Cardiac septum (tissue), 1 donor: ENCODE results near the gene TEX29. TPM values are rescaled to one million over a fixed set of nuclear protein-coding genes. Genes with fewer than 3 reads are reported as not detected.
A peak's percentile ranks its signal among the peaks of the same experiment; 100 is the strongest.

ENCODE experiments used
- DNase-seq: peaks from one replicate; pipeline ENCODE4 v3.0.0-alpha.2; 2020; ENCODE audit warnings: low spot score
- intact Hi-C: fragments of 100-400 bp; cut with DNase I; formaldehyde crosslinking; loops from one replicate; pipeline ENCODE4 v1.14.0; 2022
- total RNA-seq: library from RNA; stranded (reverse); fragmentation: NEBNext Ultra II Directional; extraction: Animal tissue kit (Norgen Biotek cat#: 25700); gene quantifications from one replicate; pipeline ENCODE4 v1.2.1, GENCODE V29; 2021
- donor health status: DM: no; HTN: no; CAD: no.

Gene TEX29
- total RNA-seq, 1 donor from 2014 or later = 0.70 TPM

DNA sequence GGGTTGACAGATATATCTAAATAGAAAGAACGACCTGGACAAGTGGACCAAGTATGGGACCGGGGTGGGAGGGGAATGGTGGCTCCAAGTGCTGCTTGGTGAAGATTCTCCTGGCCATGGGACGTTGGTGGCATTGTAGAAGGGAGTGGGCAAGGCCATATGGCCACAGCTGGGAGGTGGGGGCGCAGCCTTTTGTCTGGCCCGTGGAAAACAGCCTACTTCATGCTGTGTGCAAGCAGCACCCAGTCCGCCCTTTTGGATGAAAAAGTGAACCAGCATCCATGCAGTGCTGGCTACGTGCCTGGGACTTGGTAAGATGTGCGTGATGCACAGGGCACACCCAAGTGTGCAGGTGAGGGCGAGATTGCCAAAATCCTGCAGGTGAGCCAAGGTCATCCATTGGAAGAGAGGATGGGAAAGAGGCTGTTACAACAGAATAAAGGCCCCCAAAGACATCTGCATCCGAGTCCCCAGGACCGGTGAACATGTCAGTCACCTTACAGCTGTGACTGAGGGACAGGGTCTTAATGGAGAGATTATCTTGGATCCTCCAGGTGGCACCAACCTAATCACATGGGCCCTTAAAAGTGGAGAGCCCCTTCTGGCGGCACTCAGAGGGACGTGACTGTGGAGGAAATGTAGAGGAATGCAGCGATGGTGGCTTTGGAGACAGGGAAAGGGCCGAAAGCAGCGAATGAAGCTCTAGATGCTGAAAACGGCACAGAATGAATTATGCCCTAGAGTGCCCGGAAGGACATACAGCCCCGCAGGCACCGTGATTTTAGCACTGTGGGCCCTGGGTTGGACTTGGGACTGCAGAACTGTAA lies 40.8 kb downstream of the TEX29 start:
- intact Hi-C loops = no loop called here
- DNase-seq = peak; percentile 46

DNA sequence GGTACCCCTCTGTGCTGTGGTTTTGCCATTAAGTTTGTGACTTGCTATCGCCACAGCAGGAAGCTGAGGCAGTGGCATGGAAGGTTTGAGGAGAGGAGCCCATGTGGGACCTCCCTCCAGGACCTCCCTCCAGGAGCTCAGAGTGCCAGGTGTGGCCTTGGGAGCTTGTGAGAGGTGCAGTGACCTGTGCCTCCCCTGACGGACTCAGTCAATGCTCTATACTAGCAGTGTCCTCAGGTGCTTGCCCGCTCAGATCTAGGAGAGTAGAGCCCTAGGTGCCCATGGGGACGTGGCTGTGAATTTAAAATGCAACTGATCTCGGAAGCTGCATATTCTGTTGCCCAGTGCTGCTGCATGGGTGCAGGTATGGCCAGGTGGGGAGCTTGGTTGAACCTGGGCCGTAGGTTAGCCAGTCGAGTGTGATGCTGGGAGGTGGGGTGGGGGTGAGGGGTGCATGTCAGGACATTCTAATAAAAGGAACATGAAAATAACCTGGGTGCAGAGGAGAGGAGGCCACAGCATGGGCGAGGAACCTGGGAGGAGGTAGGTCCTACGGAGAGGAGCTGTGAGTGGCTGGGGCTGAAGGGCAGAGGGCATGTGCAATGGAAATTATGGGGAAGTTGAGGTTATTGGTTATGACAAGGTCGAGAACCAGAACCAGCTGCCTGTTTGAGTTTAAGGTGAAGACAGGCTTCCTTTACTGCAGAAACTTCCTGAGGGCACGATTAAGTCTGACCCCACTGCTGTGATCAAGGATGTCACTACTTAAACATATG lies 41.6 kb downstream of the TEX29 start:
- intact Hi-C loops = no loop called here
- DNase-seq = peak; percentile 69

DNA sequence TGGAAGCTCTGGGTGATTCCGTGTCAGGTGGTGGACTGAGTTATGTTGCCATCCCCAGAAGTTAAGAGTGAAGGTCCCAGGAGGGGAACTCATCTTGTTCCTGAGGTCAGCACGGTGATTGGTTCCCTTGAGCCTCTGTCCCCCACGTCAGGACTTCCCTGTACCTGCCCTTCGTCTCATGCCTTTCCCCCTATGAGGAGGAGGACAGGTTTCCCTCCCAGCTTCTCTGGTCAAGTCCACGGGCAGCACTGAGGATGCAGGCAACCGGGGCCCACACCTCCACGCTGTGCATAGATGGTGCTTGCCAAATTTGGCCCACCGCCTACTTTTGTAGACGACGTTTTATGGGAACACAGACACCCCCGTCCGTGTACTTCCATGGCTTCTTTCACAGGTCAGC lies 42.7 kb downstream of the TEX29 start:
- no peak for DNase-seq
- intact Hi-C loops = no loop called here

DNA sequence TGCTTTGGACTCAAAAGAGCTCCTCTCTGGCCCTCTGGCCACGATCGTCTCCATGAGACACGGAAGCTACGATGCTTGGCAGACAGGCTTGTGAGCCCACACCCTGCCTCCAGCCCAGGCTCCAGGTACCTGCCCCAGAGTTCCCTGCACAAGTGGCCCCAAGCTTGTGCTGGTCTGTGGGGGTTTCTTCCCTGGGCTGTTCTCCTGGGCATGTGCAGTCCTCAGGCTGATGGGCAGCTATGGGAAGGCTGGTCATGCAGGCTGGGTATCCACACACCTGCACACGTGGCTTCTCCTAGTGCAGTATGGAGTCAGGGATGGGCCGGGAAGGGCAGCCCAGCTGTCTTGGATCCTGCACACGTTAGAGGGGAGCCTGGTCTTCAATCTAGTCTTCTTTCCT lies 43.1 kb downstream of the TEX29 start:
- intact Hi-C loops = no loop called here
- DNase-seq = no peak

DNA sequence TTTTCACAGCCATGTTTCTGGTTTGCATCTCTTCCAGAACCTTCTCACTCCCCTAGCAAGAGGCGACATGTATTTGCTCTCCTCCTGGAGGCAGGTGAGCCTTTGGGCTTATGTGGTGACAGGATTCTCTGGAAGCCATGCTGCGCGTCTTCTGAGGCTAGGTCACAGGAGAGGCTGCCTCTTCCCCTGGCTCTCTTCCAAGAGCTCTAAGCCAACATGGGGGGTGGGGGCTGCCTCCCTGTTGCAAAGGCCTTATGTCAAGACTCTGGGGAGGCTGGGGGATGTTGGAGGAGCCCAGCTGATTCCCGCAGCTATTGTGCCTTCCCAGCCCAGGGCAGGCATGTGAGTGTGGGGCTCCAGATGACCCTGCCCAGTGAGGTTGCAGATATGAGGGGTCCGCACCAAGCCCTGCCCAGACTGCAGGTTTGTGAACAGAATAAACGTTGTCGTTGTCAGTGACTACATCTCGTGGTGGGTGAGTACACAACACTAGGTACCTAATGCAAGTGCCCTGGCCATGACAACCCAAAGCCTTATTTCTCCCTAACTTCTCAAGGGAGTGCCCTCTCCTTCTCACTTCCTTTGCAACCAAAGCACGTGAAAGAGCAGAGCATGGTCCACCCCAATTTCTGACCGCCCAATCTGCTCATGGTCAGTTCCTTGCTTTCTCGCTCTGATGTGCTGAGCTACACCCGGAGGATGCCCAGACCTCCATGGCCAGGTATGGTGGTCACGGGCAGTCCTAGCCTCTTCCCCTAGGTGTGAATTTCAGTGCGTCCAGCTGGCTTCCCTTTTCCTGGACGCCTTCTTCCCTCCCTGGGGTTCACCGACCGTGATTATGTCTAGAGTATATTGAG lies 44.9 kb downstream of the TEX29 start:
- intact Hi-C loops = no loop called here
- DNase-seq = no peak

DNA sequence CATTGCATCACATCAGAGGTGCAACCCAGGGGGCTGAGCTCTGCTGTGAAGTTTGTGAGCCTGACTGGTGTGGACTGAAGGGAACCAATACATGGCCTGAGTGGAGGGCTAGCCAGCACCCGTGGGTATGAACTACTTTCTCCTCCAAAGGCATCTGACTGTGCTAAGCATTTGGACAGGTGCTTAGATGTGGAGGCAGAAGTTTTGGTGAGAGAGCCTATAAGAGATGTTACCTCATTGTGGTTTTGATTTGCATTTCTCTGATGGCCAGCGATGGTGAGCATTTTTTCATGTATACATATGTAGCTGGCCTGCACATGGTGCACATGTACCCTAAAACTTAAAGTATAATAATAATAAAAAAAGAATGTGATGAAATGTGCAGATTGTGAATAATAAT lies 46.9 kb downstream of the TEX29 start:
- DNase-seq = no peak
- intact Hi-C loops = no loop called here

DNA sequence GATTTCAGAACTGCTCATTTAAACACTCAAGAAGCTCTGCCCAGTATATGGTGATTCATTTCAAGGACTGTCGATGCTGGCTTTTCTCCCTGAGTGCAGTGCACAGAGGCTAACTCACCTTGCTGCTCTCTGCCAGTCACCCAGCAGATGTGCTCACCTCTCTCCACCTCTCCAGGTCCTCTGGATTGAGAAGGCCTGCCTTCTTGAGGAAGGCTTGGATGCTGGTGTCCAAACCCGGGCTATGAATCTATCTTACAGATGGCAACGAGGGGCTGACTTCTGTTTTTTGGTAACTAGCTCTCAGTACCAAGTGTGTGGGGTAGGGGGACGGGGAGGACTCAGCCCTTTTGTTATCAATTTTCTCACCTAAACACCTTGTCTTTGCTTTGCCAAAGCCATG lies 47.6 kb downstream of the TEX29 start:
- no peak for DNase-seq
- intact Hi-C loops = no loop called here

- DNase-seq = no peak
- intact Hi-C loops = no loop called here
These were observed 49.7 kb downstream of the TEX29 start for GRCh38 chr13:111370147-111370546.

GRCh38 chr13:111370570-111371535 lies 50.4 kb downstream of the TEX29 start:
- no peak for DNase-seq
- intact Hi-C loops = no loop called here

DNA sequence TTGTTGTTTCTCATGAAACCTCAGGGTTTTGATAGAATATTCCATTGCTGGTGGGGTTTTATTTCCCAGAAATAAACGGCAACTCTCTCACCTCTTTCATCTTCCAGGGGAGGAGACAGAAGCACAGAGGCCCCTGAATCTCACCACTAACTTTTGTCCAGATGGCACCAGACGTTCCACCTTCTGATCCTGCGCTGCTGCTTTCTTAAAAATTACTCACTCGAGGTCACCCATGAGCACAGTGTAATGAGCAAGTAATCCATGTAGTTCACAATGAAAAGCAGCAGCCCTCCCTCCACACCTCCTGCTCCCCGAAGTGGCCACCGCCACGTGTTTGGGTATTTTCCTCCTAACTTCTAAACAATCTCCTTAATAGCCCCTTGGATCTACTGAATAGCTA lies 51.3 kb downstream of the TEX29 start:
- no peak for DNase-seq
- intact Hi-C loops = no loop called here

DNA sequence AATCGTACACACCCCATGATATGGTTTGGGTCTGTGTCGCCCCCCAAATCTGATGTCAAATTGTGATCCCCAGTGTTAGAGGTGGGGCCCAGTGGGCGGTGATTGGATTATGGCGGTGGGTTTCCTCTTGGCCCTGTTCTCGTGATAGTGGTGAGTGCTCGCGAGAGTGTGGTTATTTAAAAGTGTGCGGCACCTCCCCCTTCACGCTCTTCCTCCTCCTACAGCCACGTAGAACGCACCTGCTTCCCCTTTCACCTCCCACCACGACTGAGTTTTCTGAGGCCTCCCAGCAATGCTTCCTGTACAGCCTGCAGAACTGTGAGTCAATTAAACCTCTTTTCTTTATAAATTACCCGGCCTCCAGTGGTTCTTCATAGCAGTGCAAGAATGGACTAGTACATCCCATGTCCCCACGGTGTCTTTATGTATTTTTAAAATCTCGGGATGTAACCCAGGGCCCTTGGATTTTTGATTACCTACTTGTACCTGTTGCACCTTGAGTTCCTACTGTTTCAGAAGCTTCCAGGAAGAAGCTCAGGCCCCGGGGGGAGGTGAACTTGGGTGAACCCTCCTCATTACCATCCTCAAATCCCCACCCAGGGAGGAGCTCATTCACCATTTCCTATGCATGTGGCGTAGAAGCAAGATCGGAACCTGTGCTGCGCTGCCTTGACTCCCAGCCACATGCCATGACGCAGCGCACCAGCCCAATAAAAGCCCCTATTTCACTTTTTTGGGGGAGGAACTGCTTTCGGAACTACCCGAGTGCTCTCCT lies 52.4 kb downstream of the TEX29 start:
- DNase-seq = no peak
- intact Hi-C loops = no loop called here

DNA sequence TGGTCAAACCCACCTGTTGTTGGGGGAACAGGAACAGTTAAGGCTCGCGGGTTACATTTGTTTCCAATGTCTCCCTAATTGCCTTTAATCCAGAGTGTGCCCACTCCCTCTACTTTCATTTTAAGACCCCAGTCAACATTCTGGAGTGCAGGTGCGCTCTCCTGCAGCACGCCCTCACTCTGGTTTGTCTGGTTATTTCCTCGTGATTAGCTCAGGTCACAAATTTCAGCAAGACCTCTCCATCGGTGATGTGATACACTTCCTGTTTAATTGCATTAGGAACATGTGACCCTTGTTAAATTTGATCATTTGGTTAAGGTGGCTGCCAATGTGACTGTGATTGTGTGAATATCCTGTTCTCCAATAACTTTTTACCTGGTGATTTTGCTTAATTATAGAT lies 53.0 kb downstream of the TEX29 start:
- DNase-seq = no peak
- intact Hi-C loops = no loop called here

DNA sequence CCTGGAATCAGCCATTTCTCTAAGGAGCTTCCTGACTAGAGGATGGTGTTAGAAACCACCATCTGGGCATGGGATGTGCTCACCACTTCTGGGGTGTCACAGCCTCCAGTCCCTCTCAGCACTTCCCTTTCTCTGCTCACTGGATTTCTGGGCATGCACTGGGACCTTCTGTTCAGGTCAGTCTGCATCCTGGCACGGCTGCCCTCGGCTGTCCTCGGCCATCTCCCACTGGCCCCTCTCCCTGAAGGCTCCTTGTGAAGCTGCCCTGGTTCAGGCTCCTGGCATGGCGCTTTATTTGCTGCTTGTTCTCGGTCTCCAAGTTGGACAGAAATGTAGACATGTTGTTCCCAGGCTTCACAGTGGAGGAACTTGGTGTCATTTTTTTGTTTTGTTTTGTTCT lies 60.0 kb downstream of the TEX29 start:
- no peak for DNase-seq
- intact Hi-C loops = no loop called here

DNA sequence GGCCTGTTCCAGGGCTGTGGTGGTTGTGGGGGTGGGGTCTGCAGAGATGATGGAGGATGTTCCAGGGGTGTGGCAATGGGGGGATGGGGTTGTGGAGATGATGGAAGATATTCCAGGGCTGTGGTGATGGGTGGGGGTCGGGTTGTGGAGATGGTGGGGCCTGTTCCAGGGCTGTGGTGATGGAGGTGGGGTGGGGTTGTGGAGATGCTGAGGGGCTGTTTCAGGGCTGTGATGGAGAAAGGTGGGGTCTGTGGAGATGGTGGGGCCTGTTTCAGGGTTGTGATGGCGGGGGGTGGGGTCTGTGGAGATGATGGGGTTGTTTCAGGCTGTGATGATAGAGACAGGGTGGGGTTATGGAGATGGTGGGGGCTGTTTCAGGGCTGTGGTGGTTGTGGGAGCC lies 62.0 kb downstream of the TEX29 start:
- no peak for DNase-seq
- intact Hi-C loops = no loop called here

GRCh38 chr13:111382877-111383276 lies 62.4 kb downstream of the TEX29 start:
- no peak for DNase-seq
- intact Hi-C loops = no loop called here

DNA sequence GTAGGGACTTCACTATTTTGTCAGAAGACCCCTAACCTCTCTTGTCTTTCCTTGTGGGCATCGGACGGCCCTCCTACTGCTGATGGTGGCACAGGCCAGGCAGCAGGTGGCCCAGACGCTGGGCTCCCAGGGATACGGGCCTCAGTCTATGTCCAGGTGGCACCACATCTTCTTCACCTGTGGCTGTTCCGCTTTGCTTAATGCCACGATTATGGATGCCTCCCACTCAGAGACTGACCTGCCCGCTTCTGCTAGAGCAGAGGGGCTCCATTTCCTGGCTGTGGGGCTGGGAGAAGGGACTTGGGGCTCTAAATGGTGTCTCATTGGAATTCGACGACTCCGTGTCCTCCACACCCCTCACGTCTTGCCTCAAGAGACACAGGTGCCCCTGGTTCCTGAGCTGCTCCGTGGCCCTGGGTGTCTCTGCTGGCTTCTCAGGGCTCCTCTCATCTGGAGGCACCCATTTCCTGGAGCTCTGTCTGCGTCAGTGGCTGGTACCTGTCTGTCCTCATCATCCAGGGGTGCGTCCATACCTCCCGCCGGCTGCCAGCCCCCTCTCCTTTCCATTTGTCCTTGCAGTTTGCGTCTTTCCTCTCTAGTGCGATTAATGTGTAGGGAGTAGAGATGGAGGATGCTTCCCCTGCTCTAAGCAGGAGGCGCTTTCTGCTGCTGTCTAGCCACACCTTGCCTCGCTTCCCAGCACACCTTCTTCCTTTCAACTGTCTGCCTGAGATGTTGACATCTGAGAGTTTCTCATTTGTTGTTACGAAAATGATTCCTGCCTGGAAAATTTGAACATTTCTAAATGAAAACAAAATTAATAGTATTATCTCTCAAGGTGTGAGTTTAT lies 63.4 kb downstream of the TEX29 start:
- intact Hi-C loops = no loop called here

GRCh38 chr13:111384441-111385182 lies 64.2 kb downstream of the TEX29 start:
- intact Hi-C loops = no loop called here
- DNase-seq = no peak

More for the DNA sequence above, 63.4 kb downstream of the TEX29 start:
- DNase-seq = peak; percentile 33
